NCI-H1417 (cell line): ENCODE measurements around the gene ROBO1.
A peak's percentile ranks its signal among the peaks of the same experiment; 100 is the strongest.
"Not testable (repeated sequence)": the region's sequence is repeated elsewhere in the genome, so short reads cannot be mapped to it uniquely, and the experiment has no call there.

Source experiments
- DNase-seq, 3 experiments: peaks; one replicate each; lab custom pipeline; 2025; lab: John Stamatoyannopoulos, UW

ROBO1 gene

DNA sequence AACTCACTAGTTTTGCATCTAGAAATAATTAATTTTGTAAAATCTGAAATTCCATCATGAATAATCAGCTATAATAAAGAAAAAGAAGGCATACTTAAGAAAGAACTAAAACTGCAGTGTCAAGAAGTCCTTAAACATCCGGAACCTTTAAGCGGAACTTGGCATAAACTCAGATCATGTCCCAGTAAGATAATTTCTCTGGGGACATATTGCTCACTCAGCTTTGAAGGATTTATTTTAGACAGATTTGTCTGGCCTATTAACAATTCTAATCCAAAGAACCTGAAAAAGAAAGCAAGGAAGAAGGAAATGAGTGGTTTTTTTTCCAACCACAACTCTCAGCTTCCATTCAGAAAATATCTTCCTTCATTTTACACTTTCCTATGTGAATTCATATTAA is 850.3 kb downstream of the ROBO1 start:
- DNase-seq, result no peak

GRCh38 chr3:78913711-78914110 is 854.1 kb downstream of the ROBO1 start:
- no peak for DNase-seq

DNA sequence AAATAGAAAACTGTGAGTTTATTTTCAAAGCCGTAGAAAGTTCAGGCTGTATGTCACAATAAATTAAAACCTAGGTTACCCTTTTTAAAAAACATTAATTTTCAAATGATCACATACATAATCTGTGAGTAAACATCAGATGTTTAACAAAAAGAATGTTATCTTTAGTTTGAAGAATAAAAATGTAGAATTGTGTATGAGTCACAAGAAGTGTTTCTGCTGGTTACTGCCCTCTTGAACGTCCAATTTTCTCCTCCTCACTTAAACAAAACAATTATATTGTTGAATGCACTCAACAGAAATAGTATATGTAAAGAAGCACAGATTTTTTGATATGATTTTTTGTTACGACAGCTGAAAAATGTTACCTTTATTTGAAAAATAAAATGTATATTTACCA is 855.1 kb downstream of the ROBO1 start:
- DNase-seq, result no peak

GRCh38 chr3:78912259-78912658 is 855.5 kb downstream of the ROBO1 start:
- peak in 1 of 3 experiments; percentile 11 for DNase-seq

DNA sequence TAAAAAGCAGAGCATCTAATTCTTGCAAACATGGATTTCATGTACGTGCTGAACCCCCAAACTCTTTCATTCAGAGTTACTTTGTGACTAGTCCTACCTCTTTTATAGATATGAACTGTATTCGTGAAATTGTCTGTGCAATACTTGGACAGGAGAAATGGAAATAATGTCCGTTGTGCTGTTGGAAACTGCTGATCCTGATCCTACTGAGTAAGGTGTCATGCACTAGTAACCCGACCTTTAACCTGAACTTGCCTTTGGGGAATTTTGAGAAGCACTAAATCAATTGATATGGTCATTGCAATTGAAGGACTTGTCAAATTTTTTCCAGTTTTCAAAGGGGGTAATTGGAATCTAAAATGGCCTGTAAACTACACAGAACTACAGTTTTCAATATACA is 856.4 kb downstream of the ROBO1 start:
- DNase-seq, result no peak

DNA sequence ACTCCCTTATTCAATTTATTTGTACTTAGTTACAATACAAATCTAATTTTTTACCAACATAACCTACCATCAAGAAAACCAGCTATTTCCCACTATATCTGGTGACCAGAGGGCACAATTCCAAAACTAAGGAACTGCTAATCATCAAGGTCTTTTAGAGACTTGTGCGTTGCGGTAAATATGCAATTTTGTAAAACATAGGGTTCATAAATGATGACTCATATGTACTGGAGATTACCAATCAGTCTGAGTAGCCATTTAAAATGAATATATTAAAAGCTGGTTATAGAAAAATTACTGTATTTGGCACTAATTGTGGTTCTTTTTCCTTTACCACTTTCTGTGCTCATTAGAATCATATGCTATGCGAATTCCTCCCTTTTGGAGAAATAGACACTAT is 859.6 kb downstream of the ROBO1 start:
- DNase-seq, result no peak

- DNase-seq, result no peak
Observed at GRCh38 chr3:78907367-78907766, 860.4 kb downstream of the ROBO1 start.

DNA sequence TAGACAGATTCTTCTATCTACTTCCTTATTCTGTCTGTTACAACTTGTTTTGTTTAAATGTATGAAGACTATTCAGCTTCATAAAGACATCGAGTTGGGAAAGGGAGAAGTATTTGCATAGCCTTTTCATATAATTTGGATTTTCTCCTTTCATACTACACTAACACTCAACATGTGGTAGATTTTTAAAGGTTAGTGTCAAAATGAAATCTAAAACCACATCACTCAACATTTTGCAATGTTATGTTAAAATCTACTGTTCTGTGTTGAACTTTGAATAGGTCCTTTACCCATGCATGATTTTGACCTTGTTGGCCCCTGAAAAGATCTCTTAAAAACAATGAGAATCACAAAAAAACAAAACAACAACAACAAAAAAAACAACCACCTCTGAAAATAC is 860.9 kb downstream of the ROBO1 start:
- DNase-seq, result no peak

- DNase-seq, result peak; percentile 12 to 78 (median 22)
Observed at GRCh38 chr3:78906245-78906644, 861.6 kb downstream of the ROBO1 start.

DNA sequence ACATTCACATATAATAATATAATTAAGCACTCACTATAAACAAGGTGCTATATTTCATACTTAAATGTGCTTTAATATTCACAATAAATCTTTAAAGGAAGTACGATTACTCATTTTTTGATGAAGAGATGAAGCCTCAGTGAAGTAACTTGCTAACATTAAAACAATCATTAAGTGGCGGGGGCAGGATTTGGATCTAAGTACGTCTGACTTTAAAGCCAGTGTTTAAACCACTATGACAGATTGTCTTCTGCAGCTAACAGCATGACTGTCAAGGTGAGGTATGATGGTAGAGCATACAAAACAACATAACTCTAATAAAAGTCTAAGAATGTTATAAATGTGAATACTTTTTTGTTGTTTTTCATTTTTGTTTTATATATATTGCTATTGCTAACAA is 862.1 kb downstream of the ROBO1 start:
- DNase-seq, result peak in 1 of 3 experiments; percentile 52

DNA sequence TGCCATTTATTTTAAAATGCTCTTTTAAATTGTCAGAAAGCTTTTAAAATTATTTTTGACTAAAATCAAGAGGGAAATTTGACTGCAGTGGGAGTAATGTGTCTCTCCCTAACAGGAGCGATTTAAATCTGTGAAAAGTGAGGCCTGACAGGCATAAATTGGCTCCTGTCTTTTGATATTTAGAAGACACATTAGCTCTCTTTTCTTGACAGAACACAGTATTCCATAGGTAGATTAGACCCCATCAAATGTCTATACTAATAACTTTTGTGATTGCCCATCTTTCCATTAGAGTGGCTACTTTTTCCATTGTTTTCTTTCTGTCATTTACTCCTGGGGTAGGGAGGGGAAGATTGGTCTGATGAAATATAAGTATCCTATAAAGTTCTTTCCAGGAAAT is 866.3 kb downstream of the ROBO1 start:
- DNase-seq, result no peak

DNA sequence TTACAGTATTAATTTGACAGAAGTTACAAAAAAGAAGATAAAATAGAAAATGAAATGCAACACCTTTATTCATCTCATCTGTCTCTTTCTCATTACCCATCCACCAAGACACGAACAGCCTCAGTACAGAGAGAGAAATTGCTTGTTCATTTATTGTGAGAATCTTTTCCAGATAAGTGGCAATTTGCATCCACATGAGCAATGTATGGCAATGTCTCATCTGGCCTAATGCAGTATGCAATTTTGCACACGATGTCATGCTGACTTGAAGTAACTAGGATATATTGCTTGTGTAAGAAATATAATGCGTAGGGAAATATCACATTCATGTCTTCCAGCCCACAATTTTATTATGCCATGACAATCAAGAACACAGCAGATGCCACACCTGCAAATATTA is 866.9 kb downstream of the ROBO1 start:
- peak in 1 of 3 experiments; percentile 2 for DNase-seq

GRCh38 chr3:78900426-78900825 is 867.4 kb downstream of the ROBO1 start:
- DNase-seq, result no peak

GRCh38 chr3:78895528-78895927 is 872.3 kb downstream of the ROBO1 start:
- no peak for DNase-seq

- peak in 1 of 3 experiments; percentile 31 for DNase-seq
Observed at GRCh38 chr3:78894787-78895186, 873.0 kb downstream of the ROBO1 start.

- DNase-seq, result no peak
Observed at GRCh38 chr3:78893161-78893560, 874.6 kb downstream of the ROBO1 start.

- no peak for DNase-seq
Observed at GRCh38 chr3:78889348-78889747, 878.5 kb downstream of the ROBO1 start.

DNA sequence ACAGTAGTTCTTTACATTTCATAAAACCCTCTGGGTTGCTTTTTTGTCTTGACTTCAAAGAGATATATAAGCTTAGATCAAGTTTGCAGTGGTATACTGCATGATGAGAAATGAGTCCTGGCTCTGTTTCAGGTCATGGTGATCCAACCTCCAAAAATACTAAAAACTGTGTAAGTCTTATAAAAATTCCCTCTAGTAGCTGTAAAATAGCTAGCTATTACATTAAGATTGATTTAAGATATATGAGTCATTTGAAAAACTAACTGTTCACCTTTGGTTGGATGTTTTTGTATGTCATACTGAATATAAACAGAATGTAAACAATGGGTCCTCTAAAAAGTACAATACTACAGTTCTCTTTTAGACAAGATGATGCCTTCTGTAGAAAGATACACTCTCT is 879.2 kb downstream of the ROBO1 start:
- DNase-seq, result no peak

DNA sequence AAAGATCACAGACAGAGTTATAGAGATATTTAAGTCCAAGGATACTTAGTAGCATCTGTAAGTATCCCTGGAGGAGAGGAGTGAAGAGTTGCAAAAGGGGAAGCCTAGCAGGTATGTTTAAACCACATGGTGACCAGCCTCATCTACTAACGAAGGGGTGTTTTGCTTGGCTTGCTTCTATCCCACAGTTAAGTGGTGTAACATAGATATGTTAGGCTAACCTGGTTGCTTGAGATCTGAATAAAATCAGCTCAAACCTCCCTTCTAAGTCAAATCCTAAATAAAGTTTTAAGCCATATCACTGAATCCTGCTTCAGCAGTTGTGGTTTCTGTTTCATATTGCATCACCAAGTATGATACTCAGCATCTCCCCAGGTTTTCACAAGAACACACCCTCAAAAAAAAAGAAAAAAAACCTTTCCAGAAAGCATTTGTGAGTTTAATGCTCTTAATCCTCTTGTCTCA is 880.2 kb downstream of the ROBO1 start:
- no peak for DNase-seq

GRCh38 chr3:78887029-78887428 is 880.8 kb downstream of the ROBO1 start:
- DNase-seq, result no peak

DNA sequence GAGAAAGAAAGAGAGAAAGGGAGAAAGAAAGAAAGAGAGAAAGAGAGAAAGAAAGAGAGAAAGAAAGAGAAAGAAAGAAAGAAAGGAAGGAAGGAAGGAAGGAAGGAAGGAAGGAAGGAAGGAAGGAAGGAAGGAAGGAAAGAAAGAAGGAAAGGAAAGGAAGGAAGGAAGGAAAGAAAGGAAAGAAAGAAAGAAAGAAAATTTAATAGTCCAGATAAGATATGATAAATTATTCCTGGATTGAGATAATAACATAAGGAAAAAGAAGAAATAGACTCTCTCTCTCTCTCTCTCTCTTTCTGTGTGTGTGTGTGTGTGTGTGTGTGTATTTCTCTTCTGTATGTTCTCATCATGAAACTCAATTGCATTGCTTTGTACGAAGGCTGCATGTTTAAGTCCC is 883.2 kb downstream of the ROBO1 start:
- not testable (repeated sequence) for DNase-seq

GRCh38 chr3:78882251-78882650 is 885.5 kb downstream of the ROBO1 start:
- no peak for DNase-seq

GRCh38 chr3:78881501-78881900 is 886.3 kb downstream of the ROBO1 start:
- no peak for DNase-seq

GRCh38 chr3:78880603-78881461 is 887.0 kb downstream of the ROBO1 start:
- DNase-seq, result peak in 1 of 3 experiments; percentile 11
